GM18520 (cell line): ENCODE data around the gene PLXNC1.

Source experiments
- ATAC-seq: cut with Tn5 transposase; IDR thresholded peaks from one replicate; pipeline ENCODE4 v1.9.1; 2021; ENCODE audit not compliant: unreplicated experiment

Gene PLXNC1

DNA sequence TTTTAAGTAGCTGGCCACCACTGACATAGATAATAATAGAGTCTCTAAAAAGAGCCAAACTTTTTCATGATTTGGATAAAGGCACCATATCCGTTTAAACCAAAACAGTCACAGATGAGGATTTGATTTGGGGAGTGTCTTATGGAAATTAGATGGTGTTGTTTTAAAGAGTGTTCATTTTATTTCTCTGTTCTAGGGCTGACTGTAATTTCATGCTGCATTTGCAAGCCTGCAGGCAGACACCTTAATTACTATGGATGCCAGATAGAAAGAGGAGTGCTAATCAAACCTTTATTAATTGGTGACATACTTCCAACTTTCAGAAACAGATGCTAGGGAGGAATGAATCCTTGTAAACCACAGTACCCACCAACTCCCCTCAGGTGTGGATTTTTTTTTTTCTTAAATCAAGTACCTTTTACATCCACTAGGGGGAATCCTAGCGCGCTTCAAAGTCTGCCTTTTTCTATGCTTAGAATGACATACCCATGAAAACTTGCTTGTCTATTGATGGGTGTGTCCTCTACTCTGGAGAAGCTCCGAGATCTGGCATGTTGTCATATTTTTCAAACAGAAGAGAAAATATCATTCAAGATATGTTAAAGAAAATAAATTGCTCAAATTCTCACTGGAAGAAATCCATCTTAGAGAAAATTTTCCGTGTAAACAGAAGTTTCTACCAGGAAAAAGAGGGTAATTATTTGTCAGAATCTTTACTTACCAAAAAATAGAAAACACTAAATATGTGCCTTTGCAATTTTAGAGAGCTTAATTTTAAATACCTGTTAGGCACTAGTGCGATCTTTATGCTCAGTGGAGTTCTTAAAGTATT is 14.2 kb upstream of the PLXNC1 start:
- peak; percentile 75 for ATAC-seq

DNA sequence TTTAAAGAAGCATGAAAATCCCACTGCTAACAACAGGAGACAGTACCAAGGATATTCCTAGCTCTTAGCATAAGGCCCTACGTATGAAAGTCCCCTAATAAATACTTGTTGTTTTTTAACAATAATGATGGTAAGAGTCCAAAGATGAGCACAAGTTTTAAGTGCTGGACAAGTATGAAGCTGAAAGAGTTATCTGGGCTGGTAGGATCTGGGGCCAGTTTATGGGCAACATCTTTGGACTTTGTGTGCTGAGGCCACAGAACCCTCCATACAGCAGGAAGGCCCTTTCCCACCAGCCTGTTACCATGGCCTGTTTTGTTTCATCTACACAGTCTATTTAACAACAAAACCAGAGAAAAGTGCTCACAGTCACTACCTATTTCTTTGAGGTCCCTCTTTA is 12.5 kb upstream of the PLXNC1 start:
- no peak for ATAC-seq

DNA sequence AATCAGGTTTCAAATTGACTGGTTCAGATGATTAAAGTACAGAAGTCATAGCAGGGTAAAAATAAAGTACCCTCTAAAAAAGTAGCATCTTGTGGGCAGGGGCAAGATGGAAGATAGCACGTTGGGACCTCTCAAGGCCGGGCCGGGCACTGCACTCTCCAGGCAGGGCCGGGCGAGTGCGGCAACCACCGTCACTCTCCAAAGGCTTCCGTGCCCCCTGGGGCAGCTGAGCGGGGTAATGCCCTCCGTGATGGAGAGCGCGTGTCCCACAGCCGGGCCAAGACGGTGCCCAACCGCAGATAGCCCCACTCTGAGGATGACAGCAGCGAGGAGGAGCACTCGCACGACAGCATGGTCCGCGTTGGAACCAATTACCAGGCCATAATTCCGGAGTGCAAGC is 8.6 kb upstream of the PLXNC1 start:
- ATAC-seq: no peak

DNA sequence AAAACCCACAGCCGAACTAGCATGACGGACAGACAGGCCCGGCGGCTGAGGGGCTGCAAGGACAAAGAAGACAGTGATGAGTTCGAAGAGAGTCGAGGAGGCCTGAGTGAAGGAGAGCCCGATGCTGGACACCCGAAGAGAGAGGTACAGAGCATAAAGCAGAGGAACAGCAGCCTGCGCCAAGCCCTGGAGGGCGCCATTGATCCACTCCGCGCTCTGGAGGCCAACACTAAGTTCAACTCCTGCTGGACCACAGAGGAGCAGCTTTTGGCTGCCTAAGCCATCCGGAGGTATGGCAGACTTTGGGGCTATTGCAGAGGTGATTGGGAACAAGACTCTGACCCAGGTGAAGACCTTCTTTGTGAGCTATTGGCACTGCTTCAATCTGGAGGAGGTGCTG is 7.8 kb upstream of the PLXNC1 start:
- ATAC-seq: no peak

DNA sequence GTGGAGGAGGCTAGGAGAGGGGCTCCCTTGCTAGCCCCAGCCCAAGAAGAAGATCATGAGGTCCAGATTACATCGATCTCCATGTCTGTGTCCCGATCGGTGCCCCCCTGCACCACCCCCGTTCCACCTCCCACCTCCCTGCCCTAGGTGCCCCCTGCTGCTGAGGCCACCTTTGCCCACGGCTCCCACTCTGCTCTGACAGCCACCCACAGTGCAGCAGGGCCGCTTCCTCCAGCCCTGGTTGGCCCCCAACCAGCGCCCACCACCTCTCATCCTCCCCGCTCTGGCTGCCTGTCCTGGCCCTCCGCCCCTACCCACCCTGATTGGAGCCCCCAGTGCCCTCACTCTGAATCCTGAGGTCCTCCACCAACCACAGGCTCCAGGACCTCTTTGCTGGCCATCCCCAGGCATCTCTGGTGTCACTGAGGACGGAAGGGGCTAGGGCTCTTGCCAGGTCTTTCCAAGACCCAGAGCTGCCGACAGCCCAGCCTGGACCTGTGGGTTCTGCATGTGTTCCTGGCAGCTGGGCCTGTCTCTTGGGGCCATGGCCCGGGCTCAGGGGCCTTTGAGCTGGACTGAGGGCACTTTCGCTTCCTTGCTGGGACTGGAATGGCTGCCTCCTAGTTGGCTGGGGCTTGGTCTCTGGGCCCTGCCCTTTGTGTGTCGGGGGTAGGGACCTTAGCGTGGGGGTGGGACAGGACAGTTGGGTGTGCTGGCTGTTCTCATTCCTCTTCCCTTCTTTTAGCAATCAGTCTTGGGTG is 7.2 kb upstream of the PLXNC1 start:
- ATAC-seq: no peak

- no peak for ATAC-seq
Observed at GRCh38 chr12:94141892-94142291, 6.5 kb upstream of the PLXNC1 start.

DNA sequence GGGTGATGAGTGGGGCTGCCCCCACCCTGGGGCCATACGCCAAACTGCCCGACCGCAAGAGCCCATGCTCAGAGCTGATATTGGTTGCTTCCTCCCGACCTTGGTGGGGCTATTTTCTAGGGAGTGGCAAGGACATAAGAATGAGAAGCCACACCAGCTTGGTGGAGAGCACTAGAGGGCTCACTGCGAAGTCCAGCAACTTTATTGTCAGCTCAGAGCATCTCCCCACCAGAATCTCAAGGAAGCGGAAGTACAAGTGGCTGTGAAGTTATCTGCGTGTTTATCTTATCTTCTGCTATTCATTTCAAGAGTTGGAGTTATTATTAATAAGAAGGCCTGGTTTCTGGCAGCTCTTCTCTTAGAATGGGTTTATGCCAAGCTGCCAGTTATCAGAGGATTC is 4.9 kb upstream of the PLXNC1 start:
- ATAC-seq: no peak

DNA sequence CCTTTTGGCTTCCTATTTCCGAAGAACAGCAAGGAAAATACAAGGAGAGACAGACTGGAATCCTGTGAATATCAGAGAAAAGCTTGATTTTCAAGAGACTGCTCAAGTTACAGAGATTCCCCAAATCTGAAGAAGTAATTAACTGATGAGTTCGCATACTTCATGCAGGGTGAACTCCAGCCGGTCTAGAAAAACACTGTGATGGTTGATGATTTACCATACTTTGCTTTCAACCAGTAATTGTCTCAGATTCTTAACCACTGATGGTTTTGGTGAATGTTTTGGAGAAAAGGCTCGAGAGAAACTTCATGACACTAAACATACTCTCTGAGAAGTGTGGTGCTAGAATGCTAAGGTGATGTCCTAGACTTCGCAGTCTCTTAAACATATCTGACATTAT is 4.4 kb upstream of the PLXNC1 start:
- ATAC-seq: no peak

DNA sequence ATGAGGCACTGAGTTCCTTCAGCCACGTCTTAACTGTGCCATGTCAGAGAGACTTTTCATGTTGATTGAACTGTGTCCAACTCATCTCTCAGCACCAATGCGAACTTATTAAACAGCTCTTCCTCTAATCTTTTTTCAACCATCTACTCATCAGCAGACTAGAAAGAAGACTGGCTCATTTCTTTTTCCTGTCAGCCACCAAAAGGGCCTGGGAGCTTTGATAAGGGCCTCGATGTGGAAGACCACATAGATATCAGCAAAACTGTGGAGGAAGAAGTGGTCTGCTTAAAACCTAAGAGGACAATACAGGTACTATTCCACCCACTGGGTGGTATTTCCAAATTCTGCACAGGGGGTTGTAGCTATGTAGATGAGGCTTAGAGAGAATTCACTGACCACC is 3.6 kb upstream of the PLXNC1 start:
- ATAC-seq: no peak

- no peak for ATAC-seq
Observed at GRCh38 chr12:94145191-94145983, 3.0 kb upstream of the PLXNC1 start.

DNA sequence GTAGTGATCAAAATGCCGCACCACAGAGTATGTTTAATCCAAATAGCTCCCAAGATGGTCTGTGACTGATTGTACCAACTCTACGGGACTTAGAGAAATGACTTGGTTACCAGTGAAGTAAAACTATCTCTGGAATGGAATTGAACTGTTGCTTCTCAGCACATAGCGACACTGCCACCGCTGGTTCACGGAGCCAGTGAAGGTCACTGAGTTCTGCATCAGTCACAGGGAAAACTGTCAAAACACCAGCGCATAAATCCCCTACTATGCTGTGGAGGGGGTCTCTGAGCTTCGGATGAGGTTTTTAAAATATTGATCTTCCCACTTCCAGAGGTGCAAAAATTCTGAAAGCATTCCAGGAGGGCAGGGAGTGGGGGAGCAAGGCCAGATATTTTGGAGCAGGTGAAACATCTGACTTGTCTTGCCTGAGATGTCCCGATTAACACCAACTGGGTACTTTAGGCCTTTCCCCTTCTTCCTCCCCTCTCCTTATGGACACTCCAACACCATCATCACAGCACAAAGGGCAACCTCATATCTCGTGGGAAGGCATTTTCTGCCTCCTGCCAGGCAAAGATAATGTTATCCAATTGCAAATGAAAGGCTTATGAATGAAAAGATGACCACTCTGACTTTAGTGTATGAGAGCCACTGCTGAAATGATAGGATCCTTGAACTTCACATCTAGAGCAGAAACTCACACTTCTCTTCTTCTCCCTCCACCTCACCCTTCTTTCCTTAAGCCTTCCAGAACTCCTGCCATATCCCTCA is 2.0 kb upstream of the PLXNC1 start:
- no peak for ATAC-seq

GRCh38 chr12:94147387-94147990 is 888 bp upstream of the PLXNC1 start:
- no peak for ATAC-seq

DNA sequence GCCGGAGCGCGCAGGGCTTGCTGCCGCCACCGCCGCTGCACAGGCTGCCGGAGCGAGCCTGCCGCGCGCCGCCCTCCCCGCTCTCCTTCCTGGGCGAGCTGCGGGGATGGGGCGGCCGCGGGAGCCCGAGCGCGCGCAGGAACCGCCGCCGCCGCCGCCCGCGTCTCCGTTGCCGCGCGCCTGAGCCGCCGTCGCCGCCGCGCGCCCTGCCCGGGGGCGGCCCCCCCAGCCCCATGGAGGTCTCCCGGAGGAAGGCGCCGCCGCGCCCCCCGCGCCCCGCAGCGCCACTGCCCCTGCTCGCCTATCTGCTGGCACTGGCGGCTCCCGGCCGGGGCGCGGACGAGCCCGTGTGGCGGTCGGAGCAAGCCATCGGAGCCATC is 352 bp downstream of the PLXNC1 start:
- peak; percentile 11 for ATAC-seq

- peak; percentile 24 for ATAC-seq
Observed at GRCh38 chr12:94149119-94149780, 873 bp downstream of the PLXNC1 start.

- no peak for ATAC-seq
Observed at GRCh38 chr12:94149781-94150239, 1.4 kb downstream of the PLXNC1 start.

GRCh38 chr12:94150240-94151121 is 2.1 kb downstream of the PLXNC1 start:
- no peak for ATAC-seq

- ATAC-seq: no peak
Observed at GRCh38 chr12:94151582-94151981, 3.2 kb downstream of the PLXNC1 start.

GRCh38 chr12:94152292-94153078 is 4.1 kb downstream of the PLXNC1 start:
- ATAC-seq: no peak
